HG02981 (cell line): ENCODE results near the gene CEMIP.
"Not testable (repeated sequence)": the region's sequence is repeated elsewhere in the genome, so short reads cannot be mapped to it uniquely, and the experiment has no call there.

Experiments
- ATAC-seq: cut with Tn5 transposase; IDR thresholded peaks from one replicate; pipeline ENCODE4 v1.9.1; 2021; ENCODE audit warnings: mild to moderate bottlenecking, moderate library complexity; ENCODE audit not compliant: unreplicated experiment

CEMIP gene

GRCh38 chr15:80946576-80946975, 167.4 kb downstream of the CEMIP start:
- ATAC-seq = no peak

- ATAC-seq = no peak
Observed at GRCh38 chr15:80948651-80949292, 169.6 kb downstream of the CEMIP start.

GRCh38 chr15:80949756-80950155, 170.6 kb downstream of the CEMIP start:
- ATAC-seq = no peak

GRCh38 chr15:80950291-80951078, 171.3 kb downstream of the CEMIP start:
- no peak for ATAC-seq

- ATAC-seq = no peak
Observed at GRCh38 chr15:80951941-80952340, 172.8 kb downstream of the CEMIP start.

GRCh38 chr15:80953001-80953952, 174.1 kb downstream of the CEMIP start:
- ATAC-seq = no peak

- no peak for ATAC-seq
Observed at GRCh38 chr15:80953953-80954778, 175.0 kb downstream of the CEMIP start.

GRCh38 chr15:80955571-80956452, 176.6 kb downstream of the CEMIP start:
- ATAC-seq = not testable (repeated sequence)

- no peak for ATAC-seq
Observed at GRCh38 chr15:80957556-80957955, 178.4 kb downstream of the CEMIP start.

- no peak for ATAC-seq
Observed at GRCh38 chr15:80957976-80958375, 178.8 kb downstream of the CEMIP start.

GRCh38 chr15:80958818-80959495, 179.8 kb downstream of the CEMIP start:
- no peak for ATAC-seq

- ATAC-seq = not testable (repeated sequence)
Observed at GRCh38 chr15:80965454-80965853, 186.3 kb downstream of the CEMIP start.

GRCh38 chr15:80966431-80967197, 187.4 kb downstream of the CEMIP start:
- no peak for ATAC-seq

GRCh38 chr15:80967451-80967850, 188.3 kb downstream of the CEMIP start:
- ATAC-seq = no peak

GRCh38 chr15:80967991-80968510, 188.9 kb downstream of the CEMIP start:
- no peak for ATAC-seq

- no peak for ATAC-seq
Observed at GRCh38 chr15:80969316-80969715, 190.1 kb downstream of the CEMIP start.

- no peak for ATAC-seq
Observed at GRCh38 chr15:80970018-80970657, 191.0 kb downstream of the CEMIP start.
